NB4 (cell line): Measurements from ENCODE around the gene FOXF1.

Source experiments
- MYC ChIP-seq: IDR thresholded peaks from 2 replicates; pipeline ENCODE4 v1.6.1; 2011; ENCODE audit warnings: low read depth, low read length
- POLR2A ChIP-seq: IDR thresholded peaks from 2 replicates; pipeline ENCODE4 v1.6.1; 2011; ENCODE audit warnings: mild to moderate bottlenecking; ENCODE audit not compliant: insufficient read length; ENCODE audit errors: extremely low read depth
- TF ChIP-seq, protein P1 (sequence below): IDR thresholded peaks from one replicate; pipeline ENCODE4 v1.5.1; 2012; ENCODE audit warnings: low read depth, low read length
- TF ChIP-seq, protein P2 (sequence below): IDR thresholded peaks from 2 replicates; pipeline ENCODE4 v1.6.1; 2011; ENCODE audit warnings: low read depth, low read length

DNA sequence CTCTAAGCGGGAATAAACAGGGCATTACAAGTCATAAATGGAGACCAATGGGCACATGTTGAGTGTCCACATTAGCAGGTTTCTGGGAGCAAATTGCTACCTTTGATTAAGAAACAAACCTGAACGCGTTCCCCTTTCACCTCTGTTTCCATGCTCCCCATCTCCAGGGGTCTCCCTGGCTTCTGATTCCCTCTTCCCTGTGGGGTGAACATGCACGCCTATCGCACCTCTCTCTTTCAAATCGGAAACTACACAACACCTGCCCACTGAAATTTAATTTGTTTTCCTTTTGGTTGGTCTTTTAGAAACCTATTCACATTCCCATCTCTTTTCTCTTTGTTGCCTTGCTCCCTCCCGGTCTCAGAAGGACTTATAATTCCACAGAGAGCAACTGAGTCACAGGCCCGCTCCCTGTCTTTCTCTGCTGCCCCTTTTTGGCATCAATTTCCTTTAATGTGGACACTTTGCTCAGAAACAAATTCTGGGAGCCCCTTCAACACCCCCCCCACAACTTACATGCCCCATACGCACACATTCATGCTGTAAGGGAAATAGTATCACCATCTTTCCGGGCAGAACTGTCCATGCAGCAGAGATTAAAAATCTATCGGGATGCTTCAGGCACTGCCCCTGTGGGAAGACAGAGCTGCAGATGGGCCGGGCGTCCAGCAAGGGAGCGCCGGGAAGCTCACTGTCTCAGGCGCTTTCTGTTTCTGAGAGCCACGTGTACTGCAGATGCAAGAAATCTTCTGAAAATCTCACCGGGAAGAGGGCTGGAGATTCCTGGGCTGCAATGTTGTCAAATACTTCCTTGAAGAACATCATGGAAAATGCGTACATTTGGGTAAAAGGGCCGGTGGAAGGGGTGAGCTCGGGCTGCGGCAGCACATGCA, 7.2 kb upstream of the FOXF1 start:
- TF ChIP-seq, protein P1, sequence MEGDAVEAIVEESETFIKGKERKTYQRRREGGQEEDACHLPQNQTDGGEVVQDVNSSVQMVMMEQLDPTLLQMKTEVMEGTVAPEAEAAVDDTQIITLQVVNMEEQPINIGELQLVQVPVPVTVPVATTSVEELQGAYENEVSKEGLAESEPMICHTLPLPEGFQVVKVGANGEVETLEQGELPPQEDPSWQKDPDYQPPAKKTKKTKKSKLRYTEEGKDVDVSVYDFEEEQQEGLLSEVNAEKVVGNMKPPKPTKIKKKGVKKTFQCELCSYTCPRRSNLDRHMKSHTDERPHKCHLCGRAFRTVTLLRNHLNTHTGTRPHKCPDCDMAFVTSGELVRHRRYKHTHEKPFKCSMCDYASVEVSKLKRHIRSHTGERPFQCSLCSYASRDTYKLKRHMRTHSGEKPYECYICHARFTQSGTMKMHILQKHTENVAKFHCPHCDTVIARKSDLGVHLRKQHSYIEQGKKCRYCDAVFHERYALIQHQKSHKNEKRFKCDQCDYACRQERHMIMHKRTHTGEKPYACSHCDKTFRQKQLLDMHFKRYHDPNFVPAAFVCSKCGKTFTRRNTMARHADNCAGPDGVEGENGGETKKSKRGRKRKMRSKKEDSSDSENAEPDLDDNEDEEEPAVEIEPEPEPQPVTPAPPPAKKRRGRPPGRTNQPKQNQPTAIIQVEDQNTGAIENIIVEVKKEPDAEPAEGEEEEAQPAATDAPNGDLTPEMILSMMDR = no peak
- TF ChIP-seq POLR2A (no peak), MYC (no peak)
- TF ChIP-seq, protein P2, sequence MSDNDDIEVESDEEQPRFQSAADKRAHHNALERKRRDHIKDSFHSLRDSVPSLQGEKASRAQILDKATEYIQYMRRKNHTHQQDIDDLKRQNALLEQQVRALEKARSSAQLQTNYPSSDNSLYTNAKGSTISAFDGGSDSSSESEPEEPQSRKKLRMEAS = no peak
